Omental fat pad (tissue), 4 donors: Measurements from ENCODE around the gene PSAPL1. TPM values are rescaled to one million over a fixed set of nuclear protein-coding genes. Genes with fewer than 3 reads are reported as not detected.

ENCODE experiments used
- ATAC-seq: fragments of 150-250 bp; one replicate; pipeline ENCODE4 v1.9.1; 2016; ENCODE audit warnings: mild to moderate bottlenecking, moderate library complexity; ENCODE audit not compliant: low FRiP score
- DNase-seq: peaks from one replicate; pipeline ENCODE4 v3.0.0-alpha.2; 2019; ENCODE audit warnings: low spot score
- total RNA-seq, 4 donors: library from RNA; depleted of rRNA; stranded (reverse); fragments of >200 nt; gene quantifications; one replicate each; pipeline ENCODE4 v1.1.0, GENCODE V29; 2016
- TF ChIP-seq, protein P1 (sequence below), 3 donors: fragments of 450-650 bp; IDR thresholded peaks; one replicate each; pipeline ENCODE4 v1.5.1; 2016 to 2017; ENCODE audit warnings: antibody characterized with exemption in 3 of 3, mild to moderate bottlenecking in 3 of 3, moderate library complexity in 2 of 3

PSAPL1 gene
- total RNA-seq, 4 donors from 2014 or later, result 0.25 to 2.1 (median 0.48) TPM; not detected in 1

DNA sequence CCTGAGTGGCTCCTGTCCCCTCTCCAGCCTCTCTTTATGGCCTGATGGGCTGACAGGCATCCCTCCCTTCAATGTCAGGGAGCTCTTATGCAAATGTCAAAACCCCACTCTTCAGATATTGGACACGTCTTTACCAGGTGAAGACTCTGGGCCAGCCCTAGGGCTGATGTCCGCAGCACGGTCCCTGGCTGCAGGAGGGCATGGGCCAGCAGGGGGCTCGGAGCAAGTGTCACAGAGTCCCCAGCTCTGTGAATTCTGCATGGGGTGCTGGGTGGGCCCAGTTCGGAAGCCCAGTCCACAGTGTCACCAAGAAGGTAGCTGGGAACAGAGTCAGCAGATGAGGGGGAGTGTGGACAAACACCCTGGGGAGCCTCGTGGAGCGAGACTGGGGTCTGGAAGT is 39.6 kb upstream of the PSAPL1 start:
- ATAC-seq, result no peak
- DNase-seq, result no peak
- TF ChIP-seq, protein P1, sequence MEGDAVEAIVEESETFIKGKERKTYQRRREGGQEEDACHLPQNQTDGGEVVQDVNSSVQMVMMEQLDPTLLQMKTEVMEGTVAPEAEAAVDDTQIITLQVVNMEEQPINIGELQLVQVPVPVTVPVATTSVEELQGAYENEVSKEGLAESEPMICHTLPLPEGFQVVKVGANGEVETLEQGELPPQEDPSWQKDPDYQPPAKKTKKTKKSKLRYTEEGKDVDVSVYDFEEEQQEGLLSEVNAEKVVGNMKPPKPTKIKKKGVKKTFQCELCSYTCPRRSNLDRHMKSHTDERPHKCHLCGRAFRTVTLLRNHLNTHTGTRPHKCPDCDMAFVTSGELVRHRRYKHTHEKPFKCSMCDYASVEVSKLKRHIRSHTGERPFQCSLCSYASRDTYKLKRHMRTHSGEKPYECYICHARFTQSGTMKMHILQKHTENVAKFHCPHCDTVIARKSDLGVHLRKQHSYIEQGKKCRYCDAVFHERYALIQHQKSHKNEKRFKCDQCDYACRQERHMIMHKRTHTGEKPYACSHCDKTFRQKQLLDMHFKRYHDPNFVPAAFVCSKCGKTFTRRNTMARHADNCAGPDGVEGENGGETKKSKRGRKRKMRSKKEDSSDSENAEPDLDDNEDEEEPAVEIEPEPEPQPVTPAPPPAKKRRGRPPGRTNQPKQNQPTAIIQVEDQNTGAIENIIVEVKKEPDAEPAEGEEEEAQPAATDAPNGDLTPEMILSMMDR (IDR thresholded peaks at IDR 0.05), result no peak

DNA sequence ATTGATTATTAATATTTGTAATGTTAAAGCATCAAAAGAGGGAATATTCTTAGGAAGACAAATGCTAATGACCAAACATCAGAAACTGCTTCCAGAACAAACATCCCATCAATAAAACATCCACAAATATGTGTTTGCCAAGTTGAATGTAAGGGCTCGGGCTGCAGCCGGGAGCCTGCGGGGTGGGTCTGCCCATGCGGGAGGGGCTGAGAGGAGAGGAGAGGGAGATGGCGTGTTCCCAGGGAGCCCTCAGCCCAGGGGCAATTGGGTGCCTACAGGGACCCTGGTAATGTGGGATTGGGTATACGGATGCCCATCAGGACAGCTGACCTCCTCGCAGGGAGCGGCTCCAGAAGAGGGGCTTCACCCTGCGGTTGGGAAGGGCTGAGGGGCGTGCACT is 38.4 kb upstream of the PSAPL1 start:
- TF ChIP-seq, protein P1 (IDR thresholded peaks at IDR 0.05), result no peak
- ATAC-seq, result no peak

GRCh38 chr4:7472442-7473013 is 37.8 kb upstream of the PSAPL1 start:
- TF ChIP-seq, protein P1 (IDR thresholded peaks at IDR 0.05), result no peak
- ATAC-seq (no peak), DNase-seq (no peak)

More for the DNA sequence above, 38.4 kb upstream of the PSAPL1 start:
- DNase-seq, result no peak

DNA sequence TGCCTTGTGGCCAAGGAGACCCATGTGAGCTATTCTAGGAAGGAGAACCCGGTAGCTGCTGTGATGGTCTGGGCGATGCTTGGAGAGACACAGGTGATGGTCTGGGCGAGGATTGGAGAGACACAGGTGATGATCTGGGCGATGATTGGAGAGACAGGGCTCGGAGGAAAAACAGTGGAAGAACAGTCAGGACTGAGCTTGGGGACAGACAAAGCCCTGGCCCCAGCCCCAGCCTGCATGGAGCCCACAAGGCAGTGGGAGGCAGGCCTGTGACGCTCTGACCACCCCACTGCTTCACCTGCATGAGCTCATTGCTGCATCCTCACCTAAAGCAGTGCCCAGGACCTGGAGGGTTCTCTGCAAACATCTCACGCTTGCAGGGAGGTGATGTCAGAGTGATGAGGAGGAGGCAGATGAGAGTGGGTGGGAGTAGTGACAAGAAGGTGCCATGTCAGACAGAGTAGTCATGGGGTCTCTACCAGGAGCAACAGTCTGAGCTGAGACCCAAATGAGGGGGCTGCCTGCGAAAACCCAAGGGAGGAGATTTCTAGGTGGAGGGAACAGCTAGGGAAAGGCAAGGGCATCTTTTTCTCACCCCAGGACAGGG is 35.9 kb upstream of the PSAPL1 start:
- TF ChIP-seq, protein P1 (IDR thresholded peaks at IDR 0.05), result no peak
- DNase-seq, result no peak
- no peak for ATAC-seq

DNA sequence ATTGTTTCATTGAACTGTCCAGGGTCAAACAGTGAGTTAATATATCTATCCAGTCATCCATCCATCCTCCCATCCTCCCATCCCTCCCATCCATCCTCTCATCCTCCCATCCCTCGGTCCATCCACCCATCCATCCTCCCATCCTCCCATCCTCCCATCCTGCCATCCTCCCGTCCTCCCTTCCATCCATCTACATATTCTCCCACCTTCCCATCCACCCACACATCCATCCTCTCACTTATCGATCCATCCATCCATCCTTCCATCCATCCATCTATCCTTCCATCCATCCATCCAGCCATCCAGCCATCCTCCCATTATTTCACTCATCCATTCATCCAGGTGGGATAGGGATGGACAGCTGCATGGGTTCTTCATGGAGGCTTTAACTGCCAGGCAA is 35.4 kb upstream of the PSAPL1 start:
- DNase-seq (no peak), ATAC-seq (no peak)
- TF ChIP-seq, protein P1 (IDR thresholded peaks at IDR 0.05), result no peak

DNA sequence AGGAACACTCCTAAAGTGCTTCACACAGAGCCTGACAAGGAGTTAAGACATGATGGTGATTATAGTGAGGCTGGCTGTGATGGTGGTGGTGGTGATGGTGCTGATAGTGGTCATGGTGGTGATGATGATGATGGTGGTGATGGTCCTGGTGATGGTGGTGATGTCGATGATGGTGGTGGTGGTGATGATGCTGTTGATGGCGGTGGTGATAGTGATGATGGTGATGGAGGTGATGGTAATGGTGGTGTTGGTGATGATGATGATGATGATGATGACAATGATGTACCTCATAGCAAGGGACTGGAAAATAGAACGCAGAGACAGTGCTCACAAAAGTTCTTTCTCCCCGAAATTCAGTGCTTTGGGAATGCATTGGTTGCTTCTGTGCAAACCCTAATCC is 34.3 kb upstream of the PSAPL1 start:
- DNase-seq (no peak), ATAC-seq (no peak)
- TF ChIP-seq, protein P1 (IDR thresholded peaks at IDR 0.05), result no peak

DNA sequence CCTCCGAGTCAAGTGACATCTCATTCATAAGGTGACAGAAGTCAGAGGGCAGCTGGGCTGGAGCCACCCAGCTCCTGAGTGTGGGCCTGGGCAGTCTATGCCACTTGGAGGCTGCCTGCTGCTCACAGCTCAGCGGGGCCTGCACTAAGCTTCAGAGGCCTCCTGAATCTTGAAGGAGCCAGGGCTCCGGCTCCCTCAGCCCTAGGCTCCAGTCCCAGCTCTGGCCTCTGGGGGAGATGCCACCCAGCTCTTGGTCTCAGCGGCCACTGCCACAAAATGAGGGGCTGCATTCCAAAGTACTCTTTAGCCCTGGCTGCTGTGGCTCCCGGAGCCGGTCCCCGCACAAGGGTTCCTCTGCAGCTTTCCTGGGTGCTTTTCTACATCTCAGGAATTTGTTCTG is 32.7 kb upstream of the PSAPL1 start:
- no peak for ATAC-seq
- TF ChIP-seq, protein P1 (IDR thresholded peaks at IDR 0.05), result no peak
- no peak for DNase-seq
